NCI-H1048 (cell line): ENCODE results near the gene OLFML2A.
A peak's percentile ranks its signal among the peaks of the same experiment; 100 is the strongest.

Source experiments
- DNase-seq: peaks from one replicate; lab custom pipeline; 2025; lab: John Stamatoyannopoulos, UW

The OLFML2A gene

GRCh38 chr9:124854161-124854560, 77.2 kb downstream of the OLFML2A start:
- DNase-seq: no peak

- no peak for DNase-seq
These were observed 77.9 kb downstream of the OLFML2A start for GRCh38 chr9:124854822-124855221.

DNA sequence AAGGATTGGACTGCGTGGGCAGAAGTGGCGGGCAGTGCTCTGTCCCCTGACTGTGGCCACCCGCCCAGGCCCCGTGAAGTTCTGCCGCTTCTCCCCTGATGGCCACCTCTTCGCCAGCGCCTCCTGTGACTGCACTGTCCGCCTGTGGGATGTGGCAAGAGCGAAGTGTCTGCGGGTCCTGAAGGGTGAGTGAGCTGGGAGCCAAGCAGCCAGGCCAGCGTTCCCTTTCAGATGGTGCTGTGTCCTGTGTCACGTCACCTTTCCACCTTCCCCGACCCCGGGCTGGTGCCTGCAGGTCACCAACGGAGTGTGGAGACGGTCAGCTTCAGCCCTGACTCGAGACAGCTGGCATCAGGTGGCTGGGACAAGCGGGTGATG, 78.6 kb downstream of the OLFML2A start:
- DNase-seq: no peak

DNA sequence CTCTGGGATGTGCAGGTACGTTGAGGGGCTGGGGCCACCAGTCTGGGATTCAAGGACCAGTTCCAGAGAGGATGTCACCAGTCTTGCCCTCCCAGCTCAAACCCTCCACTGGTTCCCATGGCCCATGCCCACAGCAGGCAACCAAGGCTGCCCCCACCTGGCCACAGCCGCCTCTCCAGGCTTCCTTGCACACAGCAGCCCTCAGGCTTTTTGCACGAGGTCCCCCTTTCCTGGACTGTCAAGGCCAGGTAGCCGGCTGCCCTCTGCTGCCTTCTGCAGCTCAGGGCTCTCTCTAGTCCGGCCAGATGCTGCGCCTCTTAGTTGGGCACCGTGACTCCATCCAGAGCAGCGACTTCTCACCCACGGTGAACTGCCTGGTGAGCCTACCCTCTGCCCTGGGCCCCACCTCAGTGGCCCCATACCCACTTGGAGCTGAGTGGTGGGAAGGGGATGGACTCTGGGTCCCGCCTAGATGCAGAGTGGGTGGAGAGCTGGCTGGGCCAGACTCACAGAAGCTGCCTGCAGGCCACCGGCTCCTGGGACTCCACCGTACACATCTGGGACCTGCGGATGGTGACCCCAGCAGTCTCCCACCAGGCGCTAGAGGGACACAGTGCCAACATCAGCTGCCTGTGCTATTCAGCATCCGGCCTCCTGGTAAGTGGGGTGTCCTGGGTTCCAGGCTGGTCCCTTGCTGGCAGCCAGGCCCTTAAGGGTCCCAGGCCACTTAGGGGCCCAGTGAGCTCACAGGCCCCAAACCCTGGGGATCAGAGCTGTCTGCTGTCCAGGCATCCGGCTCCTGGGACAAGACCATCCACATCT, 79.2 kb downstream of the OLFML2A start:
- no peak for DNase-seq

DNA sequence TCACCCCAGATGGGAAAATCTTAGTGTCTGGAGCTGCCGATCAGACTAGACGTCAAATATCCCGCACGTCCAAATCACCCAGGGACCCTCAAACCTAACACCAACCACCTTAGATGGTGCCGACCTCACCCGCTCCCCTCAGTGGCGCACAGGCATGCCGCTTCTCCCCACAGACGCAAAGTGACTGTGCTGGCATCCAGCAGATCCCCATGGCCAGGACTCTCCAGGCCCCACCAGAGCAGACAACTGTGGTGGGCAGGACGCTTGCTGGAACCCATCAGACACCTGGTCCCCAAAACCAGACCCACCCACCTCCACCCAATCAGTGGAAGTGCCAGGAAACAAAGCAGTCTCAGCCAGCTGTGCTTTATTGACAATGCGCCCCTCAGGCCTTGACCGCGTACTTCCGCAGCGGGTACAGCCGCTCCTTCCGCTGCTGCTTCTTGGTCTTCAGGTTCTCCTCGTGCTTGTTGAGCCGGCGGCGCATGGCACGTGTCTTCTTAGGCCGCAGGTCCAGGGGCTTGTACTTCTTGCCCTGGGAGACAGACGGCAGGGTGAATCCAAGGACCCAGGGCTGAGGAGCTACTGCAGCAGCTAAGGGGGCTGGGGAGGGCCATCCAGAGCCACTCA, 80.7 kb downstream of the OLFML2A start:
- no peak for DNase-seq

DNA sequence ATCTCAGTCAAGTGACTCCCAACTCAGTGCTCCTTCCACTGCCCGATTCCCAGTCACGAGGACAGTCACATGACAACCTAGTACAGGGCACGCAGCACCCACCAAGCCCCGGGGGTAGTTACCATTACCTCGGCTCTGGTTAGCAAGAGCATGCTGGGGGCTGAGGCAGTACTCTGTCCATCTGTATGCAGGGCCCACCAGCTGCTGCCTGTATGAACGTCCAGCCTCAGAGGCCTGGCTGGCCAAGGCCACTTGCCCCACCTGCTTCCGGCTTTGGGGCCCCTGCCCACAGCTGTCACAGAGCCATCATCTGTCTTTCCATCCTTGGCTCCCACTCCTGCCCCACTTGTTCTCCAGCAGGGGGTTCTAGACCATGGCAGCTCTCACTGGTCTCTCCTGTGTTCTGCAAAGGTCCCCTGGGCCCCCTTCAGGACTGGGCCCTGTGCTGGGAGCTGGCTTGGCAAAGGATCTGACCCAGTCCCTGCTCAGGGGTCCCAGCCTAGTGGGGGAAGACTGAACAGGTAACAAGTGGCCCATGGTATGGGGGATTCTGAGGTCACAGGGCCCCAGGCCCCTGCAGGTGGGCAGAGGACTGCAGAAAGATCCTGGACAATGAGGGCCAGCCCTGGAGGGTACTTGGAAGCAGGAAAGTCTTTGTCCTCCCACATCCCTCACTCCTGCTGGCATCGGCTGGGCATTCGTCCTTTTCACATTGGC, 81.6 kb downstream of the OLFML2A start:
- no peak for DNase-seq

GRCh38 chr9:124859803-124860581, 83.1 kb downstream of the OLFML2A start:
- no peak for DNase-seq

- no peak for DNase-seq
These were observed 83.8 kb downstream of the OLFML2A start for GRCh38 chr9:124860582-124861341.

DNA sequence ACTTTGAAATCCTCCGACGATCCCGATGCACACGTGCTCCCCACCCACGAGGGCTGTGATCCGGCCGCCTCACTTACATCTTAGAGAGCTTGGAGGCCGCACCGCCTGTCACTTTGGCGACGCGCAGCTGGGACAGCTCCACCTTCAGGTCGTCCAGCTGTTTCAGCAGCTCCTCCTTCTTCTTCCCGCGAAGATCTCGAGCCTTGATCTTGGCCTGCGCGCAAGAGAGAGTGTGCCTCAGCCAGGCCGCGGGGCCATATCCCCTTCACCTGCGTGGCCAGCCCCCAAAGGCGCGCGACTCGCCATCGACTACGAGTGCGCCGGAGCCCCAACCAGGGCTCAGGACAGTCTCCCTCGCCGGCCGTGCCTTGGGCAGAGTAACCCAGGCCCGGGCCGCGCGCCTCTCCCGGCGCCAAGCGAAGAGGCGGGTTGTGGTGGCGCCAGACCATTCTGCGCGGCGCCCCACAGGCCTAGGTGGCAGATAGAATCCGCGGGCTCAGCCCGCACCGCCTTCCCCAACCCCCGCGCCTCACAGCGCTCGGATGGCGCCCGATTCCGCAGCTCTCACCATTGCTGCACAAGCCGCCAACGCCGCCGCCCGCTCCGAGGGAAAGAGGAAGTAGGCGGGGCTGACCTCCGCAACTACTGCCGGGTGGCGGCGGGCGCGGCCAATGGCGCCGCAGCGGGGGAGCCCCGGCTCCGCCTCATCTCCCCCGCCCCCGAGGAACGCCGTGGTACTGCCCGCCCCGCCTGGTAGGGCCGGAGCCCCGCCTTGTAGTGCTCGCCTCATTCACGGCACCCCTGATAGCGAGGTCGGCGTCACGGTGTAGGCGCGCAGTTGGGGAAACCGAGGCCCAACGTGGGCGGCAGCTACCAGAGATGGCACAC, 84.7 kb downstream of the OLFML2A start, which contains the start of the genes ARPC5L and RPL35:
TSS of gene ARPC5L (plus strand) at position 789 of the 888 bp plus-strand sequence. CDS start 7,161 bp downstream, outside the sequence.
TSS of gene RPL35 (minus strand) at position 616 of the 888 bp plus-strand sequence. CDS start at position 571, 45 bp downstream.
- peak; percentile 90 for DNase-seq

- DNase-seq: no peak
These were observed 86.5 kb downstream of the OLFML2A start for GRCh38 chr9:124863371-124863871.
